ENCODE measurements around the gene SUSD4. TPM values are rescaled to one million over a fixed set of nuclear protein-coding genes. Genes with fewer than 3 reads are reported as not detected.

Gene SUSD4
- total and polyA plus RNA-seq, 3 donors from 2014 or later = 13.9 to 17.7 (median 13.9) TPM

- Histone ChIP-seq H3K4me1 (no peaks in the 10 kb centered on the region), H3K36me3 (ENCODE audit: low read depth, missing control alignments) (no peaks in the 10 kb centered on the region), H3K27me3 (no peaks in the 10 kb centered on the region), H3K9me3 (no peaks in the 10 kb centered on the region), H3K27ac (no peak overlapping the region), H3K4me3 (no peak overlapping the region)
- TF ChIP-seq POLR2A (IDR thresholded peaks at IDR 0.05) (no peak), CTCF (IDR thresholded peaks at IDR 0.05) (no peak)
- intact Hi-C loops (cut with DNase I; ENCODE audit: low total_unique reads) = no loop called here
- no peak for DNase-seq
- WGBS, 2 donors = 84 to 88% methylated on average over 5 of the region's 5 CpGs
Observed at GRCh38 chr1:223270155-223270554, 93.8 kb downstream of the SUSD4 start.

- no peaks in the 10 kb centered on the region for H3K36me3 ChIP-seq (ENCODE audit: low read depth, missing control alignments)
- no peaks in the 10 kb centered on the region for H3K9me3 ChIP-seq
- DNase-seq = no peak
- intact Hi-C loops (cut with DNase I; ENCODE audit: low total_unique reads) = no loop called here
- no peak overlapping the region for H3K4me3 ChIP-seq
- WGBS, 2 donors = 58 to 81% methylated on average over 4 of the region's 4 CpGs
- no peaks in the 10 kb centered on the region for H3K4me1 ChIP-seq
- H3K27me3 ChIP-seq = no peaks in the 10 kb centered on the region
- no peak overlapping the region for H3K27ac ChIP-seq
- no peak for TF ChIP-seq CTCF (IDR thresholded peaks at IDR 0.05)
- TF ChIP-seq POLR2A (IDR thresholded peaks at IDR 0.05) = no peak
Observed at GRCh38 chr1:223269006-223269405, 95.0 kb downstream of the SUSD4 start.

- DNase-seq = no peak
- H3K4me3 ChIP-seq = no peak overlapping the region
- TF ChIP-seq CTCF (IDR thresholded peaks at IDR 0.05) (no peak), POLR2A (IDR thresholded peaks at IDR 0.05) (no peak)
- no peaks in the 10 kb centered on the region for H3K4me1 ChIP-seq
- intact Hi-C loops (cut with DNase I; ENCODE audit: low total_unique reads) = no loop called here
- H3K36me3 ChIP-seq (ENCODE audit: low read depth, missing control alignments) = no peaks in the 10 kb centered on the region
- H3K9me3 ChIP-seq = no peaks in the 10 kb centered on the region
- H3K27ac ChIP-seq = no peak overlapping the region
- WGBS, 2 donors = 52 to 62% methylated on average over 3 of the region's 3 CpGs
- no peaks in the 10 kb centered on the region for H3K27me3 ChIP-seq
Observed at GRCh38 chr1:223266632-223267172, 97.3 kb downstream of the SUSD4 start.

- H3K9me3 ChIP-seq = no peaks in the 10 kb centered on the region
- H3K4me3 ChIP-seq = no peak overlapping the region
- H3K36me3 ChIP-seq (ENCODE audit: low read depth, missing control alignments) = no peaks in the 10 kb centered on the region
- TF ChIP-seq POLR2A (IDR thresholded peaks at IDR 0.05) (no peak), CTCF (IDR thresholded peaks at IDR 0.05) (no peak)
- H3K27ac ChIP-seq = no peak overlapping the region
- intact Hi-C loops (cut with DNase I; ENCODE audit: low total_unique reads) = no loop called here
- H3K27me3 ChIP-seq = no peaks in the 10 kb centered on the region
- 88 to 91% methylated on average over 6 to 10 of the region's 10 CpGs for WGBS, 2 donors
- DNase-seq = no peak
- H3K4me1 ChIP-seq = no peaks in the 10 kb centered on the region
Observed at GRCh38 chr1:223264983-223265908, 98.7 kb downstream of the SUSD4 start.
